NCI-H524 (cell line): ENCODE results near the gene PCSK9.
A peak's percentile ranks its signal among the peaks of the same experiment; 100 is the strongest.

ENCODE experiments used
- DNase-seq, 2 experiments: peaks; one replicate each; lab custom pipeline; 2025; lab: John Stamatoyannopoulos, UW

The PCSK9 gene

GRCh38 chr1:55044617-55045397, 5.5 kb downstream of the PCSK9 start:
- DNase-seq = no peak

- peak in 1 of 2 experiments; percentile 52 for DNase-seq
Measured at GRCh38 chr1:55045430-55045829, 6.1 kb downstream of the PCSK9 start.

- DNase-seq = no peak
Measured at GRCh38 chr1:55046871-55047270, 7.5 kb downstream of the PCSK9 start.

DNA sequence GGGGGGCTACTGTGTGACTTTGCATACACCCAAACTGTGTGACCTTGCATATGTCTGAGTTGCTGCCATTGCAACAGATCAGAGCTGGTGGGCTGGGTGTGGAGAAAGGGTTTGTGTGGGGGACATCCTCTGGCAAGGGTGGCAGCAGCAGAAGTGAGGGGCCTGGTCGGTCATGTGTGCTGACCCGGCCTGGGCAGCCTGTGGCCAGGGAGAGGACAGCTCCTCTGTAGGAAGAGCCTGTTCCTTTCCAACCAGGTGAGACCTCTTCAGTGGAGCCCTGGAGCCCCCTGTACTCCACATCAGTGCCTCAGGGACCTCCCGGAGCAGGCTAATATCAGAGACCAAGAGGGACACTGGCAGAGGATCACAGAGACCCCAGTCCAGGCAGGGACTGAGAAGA, 8.3 kb downstream of the PCSK9 start:
- no peak for DNase-seq

- DNase-seq = peak; percentile 68 to 89
Measured at GRCh38 chr1:55048453-55049270, 9.3 kb downstream of the PCSK9 start.

DNA sequence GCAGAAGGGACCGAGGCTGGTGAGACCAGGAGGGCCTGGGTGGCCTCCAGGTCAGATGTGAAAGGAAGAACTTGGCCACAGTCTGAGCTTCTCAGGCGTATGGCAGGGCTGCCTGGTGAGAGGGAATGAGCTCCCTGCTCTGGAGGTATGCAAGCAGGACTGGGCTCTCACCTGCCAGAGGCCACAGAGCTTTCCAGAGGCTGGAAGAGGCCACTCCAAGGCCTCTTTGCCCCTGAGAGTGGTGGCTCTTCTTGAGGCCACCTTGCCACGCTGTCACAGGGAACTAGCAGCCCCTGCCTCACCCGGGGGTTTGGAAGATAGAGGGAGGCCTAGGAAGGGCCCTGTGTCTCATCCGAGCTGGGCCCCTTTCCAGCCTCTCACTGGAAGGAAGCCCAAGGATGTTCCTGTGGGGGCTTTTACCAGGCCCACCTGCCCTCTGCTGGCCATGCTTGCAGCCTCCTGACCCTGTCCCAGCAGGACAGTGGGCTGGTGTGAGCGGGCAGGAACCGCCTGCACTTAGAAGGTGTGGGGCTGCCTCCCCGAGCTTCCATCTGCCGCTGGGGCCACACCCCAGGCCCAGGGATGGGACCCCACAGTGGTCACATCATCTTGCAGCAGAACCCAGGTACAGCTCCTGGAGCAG, 10.0 kb downstream of the PCSK9 start:
- DNase-seq = no peak

DNA sequence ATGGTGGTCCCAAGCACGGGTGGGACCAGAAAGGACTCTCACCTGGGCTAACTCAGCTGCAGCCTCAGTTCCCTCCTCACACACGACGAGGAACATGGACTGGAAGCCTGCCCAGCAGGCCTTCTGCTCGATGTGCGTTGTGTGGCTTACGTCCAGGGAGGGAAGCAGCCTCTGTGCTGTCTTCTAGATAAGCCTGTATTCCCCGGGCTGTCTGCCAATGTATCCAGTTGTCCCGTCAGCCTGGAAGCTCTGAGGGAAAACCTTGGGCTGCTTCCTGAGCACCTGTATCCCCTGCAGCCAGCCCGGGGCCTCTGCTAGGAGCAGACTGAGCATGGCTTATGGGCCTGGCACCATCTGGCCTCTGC, 10.5 kb downstream of the PCSK9 start:
- DNase-seq = peak; percentile 64 to 83

DNA sequence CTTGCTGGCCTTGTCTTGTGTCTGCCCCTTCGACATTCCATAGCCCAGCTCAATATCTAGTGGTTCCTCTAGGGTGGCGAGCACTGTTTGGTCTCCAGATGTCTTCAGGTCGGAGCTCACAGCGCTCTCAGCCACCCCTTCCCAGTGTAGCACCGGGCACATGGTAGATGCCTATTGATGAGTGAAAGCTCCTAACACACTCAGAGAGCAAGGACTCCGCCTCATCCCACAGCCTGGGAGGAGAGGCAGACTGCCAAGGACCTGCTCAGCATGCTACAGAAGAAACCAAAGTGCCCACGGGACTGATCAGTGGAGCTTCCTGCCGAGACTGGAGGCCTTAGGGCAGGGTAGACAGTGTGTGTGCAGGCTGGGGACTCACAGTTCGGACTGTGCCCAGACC, 10.9 kb downstream of the PCSK9 start:
- peak in 1 of 2 experiments; percentile 77 for DNase-seq

GRCh38 chr1:55051169-55051568, 11.8 kb downstream of the PCSK9 start:
- DNase-seq = no peak

DNA sequence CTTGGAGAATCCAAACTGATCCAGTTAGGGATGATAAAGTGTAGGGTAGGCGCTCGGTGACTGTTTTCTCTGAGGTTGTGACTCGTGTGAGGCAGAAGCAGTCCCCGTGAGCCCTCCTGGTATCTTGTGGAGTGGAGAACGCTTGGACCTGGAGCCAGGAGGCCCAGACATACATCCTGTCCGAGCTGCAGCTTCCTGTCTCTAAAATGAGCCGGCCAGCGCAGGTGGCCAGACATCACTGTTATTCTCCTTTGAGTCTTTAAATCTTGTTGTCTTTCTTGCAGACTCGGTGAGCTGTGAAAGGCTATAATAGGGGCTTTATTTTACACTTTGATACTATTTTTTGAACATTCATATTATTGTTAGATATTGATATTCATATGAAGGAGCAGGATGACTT, 12.3 kb downstream of the PCSK9 start:
- DNase-seq = no peak

DNA sequence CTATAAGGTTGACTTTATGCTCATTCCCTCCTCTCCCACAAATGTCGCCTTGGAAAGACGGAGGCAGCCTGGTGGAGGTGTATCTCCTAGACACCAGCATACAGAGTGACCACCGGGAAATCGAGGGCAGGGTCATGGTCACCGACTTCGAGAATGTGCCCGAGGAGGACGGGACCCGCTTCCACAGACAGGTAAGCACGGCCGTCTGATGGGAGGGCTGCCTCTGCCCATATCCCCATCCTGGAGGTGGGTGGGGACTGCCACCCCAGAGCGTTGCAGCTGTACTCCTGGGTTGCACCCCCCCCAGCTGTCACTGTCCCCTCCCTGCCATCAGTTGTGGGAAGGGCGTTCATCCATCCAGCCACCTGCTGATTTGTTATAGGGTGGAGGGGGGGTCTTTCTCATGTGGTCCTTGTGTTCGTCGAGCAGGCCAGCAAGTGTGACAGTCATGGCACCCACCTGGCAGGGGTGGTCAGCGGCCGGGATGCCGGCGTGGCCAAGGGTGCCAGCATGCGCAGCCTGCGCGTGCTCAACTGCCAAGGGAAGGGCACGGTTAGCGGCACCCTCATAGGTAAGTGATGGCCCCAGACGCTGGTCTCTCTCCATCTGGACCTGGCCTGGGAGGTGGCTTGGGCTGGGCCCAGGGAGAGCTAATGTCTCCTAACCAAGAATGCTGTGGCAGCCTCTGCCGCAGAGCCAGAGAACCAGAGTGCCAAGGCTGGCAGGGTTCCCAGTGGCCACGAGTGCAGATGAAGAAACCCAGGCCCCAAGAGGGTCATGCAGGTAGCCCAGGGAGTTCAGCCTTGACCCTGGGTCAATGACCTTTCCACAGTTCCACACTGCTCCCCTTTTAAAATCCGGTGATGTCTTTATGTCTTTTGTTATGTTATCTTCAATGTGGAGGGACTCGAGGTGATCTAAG, 13.1 kb downstream of the PCSK9 start:
- DNase-seq = no peak

- DNase-seq = no peak
Measured at GRCh38 chr1:55053265-55053954, 14.1 kb downstream of the PCSK9 start.

- no peak for DNase-seq
Measured at GRCh38 chr1:55054396-55054795, 15.0 kb downstream of the PCSK9 start.

GRCh38 chr1:55055084-55055882, 15.9 kb downstream of the PCSK9 start:
- DNase-seq = no peak

- no peak for DNase-seq
Measured at GRCh38 chr1:55055951-55056631, 16.7 kb downstream of the PCSK9 start.

DNA sequence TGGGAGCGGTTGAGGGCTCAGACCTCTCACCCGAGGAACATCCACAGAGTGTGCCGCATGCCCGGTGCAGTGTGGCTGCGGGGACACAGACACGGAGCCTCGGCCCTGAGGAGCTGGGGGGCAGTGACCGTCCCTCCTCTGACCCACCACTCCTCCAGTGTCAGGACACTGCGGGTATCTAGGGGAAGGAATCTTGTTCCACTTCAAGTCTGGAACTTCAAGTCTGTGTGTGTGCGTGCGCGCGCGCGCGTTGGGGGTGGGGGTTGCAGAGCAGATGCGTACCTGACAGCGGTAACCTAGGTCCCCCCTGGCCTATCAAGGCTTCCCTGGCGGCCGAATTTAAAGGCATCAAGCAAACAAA, 17.3 kb downstream of the PCSK9 start:
- no peak for DNase-seq

GRCh38 chr1:55057270-55057955, 18.1 kb downstream of the PCSK9 start:
- no peak for DNase-seq

DNA sequence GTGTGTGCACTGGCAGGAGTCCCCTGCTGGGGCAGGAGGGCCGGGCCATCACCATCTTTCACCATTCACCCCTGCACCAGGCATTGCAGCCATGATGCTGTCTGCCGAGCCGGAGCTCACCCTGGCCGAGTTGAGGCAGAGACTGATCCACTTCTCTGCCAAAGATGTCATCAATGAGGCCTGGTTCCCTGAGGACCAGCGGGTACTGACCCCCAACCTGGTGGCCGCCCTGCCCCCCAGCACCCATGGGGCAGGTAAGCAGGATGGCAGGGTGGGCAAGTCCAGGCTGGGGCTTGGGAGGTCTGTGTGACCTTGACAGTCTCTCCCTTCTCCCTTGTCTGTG, 18.6 kb downstream of the PCSK9 start:
- no peak for DNase-seq
